B cell (primary cell): Measurements from ENCODE around the gene CCDC116.
"Not testable (repeated sequence)": the region's sequence is repeated elsewhere in the genome, so short reads cannot be mapped to it uniquely, and the experiment has no call there.

Source experiments
- EZH2 ChIP-seq: IDR thresholded peaks from 2 replicates; pipeline ENCODE4 v1.6.1; 2012; ENCODE audit warnings: borderline replicate concordance, low read depth, mild to moderate bottlenecking, moderate library complexity, low read length; ENCODE audit not compliant: insufficient read depth, poor library complexity, severe bottlenecking
- TF ChIP-seq, protein P1 (sequence below): fragments of 200-600 bp; IDR thresholded peaks from one replicate; pipeline ENCODE4 v1.8.0; 2022; ENCODE audit warnings: antibody characterized with exemption, mild to moderate bottlenecking

DNA sequence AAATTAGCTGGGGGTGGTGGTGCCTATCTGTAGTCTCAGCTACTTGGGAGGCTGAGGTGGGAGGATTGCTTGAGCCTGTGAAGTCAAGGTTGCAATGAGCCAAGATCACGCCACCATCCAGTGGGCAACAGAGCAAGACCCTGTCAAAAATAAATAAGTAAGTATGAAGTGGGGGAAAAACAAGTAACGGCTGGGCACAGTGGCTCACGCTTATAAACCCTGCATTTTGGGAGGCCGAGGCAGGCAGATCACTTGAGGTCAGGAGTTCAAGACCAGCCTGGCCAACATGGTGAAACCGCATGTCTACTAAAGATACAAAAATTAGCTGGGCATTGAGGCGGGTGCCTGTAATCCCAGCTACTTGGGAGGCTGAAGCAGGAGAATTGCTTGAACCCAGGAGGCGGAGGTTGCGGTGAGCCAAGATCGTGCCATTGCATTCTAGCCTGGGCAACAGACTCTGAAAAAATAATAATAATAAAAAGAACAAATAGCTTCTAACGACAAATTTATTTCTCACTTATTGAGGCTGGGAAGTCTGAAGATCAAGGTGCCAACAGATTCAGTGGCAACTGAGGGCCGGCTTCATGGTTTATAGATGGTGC is 22.9 kb upstream of the CCDC116 start:
- TF ChIP-seq, protein P1, sequence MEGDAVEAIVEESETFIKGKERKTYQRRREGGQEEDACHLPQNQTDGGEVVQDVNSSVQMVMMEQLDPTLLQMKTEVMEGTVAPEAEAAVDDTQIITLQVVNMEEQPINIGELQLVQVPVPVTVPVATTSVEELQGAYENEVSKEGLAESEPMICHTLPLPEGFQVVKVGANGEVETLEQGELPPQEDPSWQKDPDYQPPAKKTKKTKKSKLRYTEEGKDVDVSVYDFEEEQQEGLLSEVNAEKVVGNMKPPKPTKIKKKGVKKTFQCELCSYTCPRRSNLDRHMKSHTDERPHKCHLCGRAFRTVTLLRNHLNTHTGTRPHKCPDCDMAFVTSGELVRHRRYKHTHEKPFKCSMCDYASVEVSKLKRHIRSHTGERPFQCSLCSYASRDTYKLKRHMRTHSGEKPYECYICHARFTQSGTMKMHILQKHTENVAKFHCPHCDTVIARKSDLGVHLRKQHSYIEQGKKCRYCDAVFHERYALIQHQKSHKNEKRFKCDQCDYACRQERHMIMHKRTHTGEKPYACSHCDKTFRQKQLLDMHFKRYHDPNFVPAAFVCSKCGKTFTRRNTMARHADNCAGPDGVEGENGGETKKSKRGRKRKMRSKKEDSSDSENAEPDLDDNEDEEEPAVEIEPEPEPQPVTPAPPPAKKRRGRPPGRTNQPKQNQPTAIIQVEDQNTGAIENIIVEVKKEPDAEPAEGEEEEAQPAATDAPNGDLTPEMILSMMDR, result not testable (repeated sequence)
- TF ChIP-seq EZH2, result not testable (repeated sequence)
